GM18873 (cell line): ENCODE data around the gene TUBGCP2.

Experiments used
- ATAC-seq: cut with Tn5 transposase; IDR thresholded peaks from one replicate; pipeline ENCODE4 v1.9.1; 2021; ENCODE audit warnings: mild to moderate bottlenecking, moderate library complexity, moderate number of reproducible peaks; ENCODE audit not compliant: unreplicated experiment, low FRiP score

Gene TUBGCP2

GRCh38 chr10:133251388-133252222 lies 57.1 kb downstream of the TUBGCP2 start:
- no peak for ATAC-seq

- no peak for ATAC-seq
Measured at GRCh38 chr10:133249975-133250754, 58.5 kb downstream of the TUBGCP2 start.

DNA sequence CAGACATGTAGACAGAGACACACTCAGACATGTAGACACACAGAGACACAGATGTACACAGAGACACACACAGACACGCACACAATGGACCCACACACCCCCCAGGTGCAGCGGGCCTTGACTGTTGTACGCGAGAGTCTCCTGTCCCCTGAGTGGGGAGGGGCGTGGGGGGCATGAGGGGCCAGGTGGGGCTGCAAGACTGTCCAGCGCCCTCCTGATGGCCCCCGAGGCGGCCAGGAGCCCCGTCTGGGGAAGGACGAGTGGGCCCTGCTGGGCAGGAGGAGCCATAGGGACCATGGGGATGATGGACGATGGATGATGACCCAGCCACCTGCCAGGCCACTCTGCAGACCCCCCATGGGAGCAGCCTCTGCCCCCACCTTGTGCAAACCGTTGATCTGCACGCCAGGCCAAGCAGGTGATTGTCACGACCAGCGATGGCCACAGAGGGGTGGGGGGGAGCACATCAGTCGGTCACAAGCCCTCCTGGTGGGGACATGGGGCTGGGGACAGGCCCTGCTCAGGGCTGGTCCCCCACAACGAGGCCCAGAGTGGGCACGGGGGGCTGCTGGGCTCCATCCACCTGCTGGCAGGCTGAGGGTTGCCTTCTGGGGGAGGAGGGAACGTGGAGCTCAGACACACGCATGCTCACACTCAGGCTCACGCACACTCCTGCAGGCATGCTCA lies 59.4 kb downstream of the TUBGCP2 start:
- no peak for ATAC-seq

- no peak for ATAC-seq
Measured at GRCh38 chr10:133248334-133248715, 60.3 kb downstream of the TUBGCP2 start.

DNA sequence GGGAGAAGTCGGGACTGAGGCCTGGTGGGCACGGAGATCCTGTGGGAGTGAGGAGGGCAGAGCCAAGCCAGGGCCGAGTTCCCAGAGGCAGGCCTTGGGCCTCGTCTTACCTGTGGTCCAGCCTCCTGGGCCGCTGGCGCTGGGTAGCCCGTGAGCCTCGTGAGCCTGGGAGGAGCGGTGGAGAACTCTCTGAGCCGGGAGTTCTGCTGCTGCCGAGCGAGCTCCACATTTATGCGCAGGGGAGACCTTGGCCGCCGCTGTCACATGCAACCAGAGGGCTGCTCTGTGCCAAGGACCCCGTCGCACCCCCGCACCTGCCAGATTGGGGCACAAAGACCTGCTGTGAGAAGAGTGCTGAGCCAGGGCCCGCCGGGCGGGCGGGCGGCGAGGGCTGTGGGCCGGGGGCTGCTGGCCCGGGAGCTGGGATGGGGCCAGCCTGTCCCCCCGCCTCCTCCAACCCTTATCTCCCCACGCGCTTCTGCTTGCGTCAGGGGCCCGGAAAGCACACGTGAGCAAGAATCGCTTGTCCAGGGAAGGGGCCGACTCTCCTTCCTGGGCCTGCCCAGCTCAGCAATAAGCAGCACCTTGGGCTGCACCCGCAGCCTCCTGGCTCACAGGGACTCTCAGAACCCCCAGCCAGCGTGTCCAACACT lies 60.9 kb downstream of the TUBGCP2 start:
- no peak for ATAC-seq

DNA sequence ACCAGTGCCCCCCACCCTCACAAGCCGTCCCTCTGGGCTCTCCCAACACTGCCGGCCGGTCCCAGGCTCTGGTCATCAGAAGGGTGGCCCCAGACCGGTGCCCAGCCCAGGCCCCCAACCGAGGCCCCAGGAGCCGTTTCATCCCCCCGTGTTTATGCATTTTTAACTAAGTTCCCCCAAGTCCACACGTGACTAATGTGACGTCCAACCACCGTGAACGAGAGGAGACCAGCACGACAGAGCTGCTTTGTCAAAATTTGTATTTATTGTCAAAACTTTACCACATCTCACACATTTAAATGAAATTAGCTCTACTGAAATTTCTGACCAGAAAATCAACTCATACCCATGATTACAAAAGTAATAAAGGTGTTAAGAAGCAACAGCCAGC lies 62.4 kb downstream of the TUBGCP2 start:
- no peak for ATAC-seq

GRCh38 chr10:133245439-133246235 lies 63.0 kb downstream of the TUBGCP2 start:
- no peak for ATAC-seq

GRCh38 chr10:133243593-133243992 lies 65.1 kb downstream of the TUBGCP2 start:
- ATAC-seq, result no peak

DNA sequence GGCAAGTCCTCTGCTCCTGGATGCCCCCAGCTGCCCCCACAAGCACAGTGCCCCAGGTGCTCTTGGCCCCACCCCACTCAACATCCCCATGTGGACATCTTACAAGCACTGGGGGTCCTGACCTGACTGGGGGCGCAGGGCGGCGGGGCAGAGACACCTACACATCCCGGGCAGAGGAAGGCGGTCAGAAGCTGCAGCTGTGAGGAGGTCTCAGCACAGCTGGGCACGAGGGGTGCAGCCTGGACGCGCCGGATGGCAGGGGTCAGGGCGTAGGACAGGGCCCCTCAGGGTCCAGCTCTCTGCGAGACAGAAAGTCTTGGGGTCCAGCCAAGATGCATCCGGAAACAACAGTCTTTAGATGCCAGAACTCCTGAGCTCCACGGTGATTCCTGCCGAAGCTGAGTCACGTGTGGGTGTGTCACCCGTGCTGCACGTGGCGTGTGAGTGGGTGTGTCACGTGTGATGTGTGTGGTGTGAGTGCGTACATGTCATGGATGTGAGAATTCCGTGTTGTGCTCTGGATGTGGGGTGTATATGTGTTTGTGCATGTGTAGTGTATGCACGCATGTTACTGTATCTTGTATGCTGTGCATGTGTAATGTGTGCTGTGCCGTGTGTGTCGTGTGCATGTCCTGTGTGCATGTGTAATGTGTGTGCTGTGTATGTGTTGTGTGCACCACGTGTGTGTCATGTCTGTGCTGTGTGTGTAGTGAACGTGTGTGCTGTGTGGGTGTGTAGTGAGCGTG lies 65.9 kb downstream of the TUBGCP2 start:
- no peak for ATAC-seq

GRCh38 chr10:133241501-133242205 lies 67.0 kb downstream of the TUBGCP2 start:
- no peak for ATAC-seq

DNA sequence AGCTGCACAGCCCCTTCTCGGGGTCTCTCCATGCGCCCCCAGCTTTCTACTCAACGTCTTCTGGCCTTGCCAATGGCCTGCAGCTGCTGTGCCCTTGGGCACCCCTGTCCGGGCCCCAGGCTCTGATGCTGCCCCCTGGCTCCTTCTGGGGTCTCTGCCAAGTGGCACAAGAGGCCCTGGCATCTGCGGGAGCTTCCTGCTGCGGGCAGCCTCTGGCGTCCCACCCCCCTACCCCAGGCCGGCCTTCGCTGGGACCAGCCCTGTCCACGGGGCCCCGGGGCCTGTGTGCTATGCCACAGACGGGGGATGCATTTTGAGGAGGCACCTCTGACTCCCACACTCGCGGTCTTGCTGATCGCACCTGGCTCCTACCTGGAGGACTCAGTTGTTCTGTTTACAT lies 68.7 kb downstream of the TUBGCP2 start:
- ATAC-seq, result no peak

DNA sequence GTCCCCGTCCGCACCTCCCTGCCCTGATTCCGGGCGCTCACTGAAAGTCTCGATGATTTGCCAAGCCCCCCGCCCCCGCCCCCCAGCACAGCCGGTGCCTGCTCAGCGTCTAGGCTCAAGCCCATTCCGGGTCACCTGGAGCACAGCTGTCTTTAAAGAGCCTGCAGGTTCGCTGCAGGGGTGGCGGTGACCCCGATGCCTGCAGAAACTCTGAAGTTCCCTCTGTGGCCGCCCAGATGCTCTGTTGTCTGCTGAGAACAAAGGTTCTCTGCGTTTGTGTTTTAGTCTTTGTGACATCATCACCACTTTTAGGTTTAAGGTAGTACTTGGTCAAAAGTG lies 70.2 kb downstream of the TUBGCP2 start:
- no peak for ATAC-seq

DNA sequence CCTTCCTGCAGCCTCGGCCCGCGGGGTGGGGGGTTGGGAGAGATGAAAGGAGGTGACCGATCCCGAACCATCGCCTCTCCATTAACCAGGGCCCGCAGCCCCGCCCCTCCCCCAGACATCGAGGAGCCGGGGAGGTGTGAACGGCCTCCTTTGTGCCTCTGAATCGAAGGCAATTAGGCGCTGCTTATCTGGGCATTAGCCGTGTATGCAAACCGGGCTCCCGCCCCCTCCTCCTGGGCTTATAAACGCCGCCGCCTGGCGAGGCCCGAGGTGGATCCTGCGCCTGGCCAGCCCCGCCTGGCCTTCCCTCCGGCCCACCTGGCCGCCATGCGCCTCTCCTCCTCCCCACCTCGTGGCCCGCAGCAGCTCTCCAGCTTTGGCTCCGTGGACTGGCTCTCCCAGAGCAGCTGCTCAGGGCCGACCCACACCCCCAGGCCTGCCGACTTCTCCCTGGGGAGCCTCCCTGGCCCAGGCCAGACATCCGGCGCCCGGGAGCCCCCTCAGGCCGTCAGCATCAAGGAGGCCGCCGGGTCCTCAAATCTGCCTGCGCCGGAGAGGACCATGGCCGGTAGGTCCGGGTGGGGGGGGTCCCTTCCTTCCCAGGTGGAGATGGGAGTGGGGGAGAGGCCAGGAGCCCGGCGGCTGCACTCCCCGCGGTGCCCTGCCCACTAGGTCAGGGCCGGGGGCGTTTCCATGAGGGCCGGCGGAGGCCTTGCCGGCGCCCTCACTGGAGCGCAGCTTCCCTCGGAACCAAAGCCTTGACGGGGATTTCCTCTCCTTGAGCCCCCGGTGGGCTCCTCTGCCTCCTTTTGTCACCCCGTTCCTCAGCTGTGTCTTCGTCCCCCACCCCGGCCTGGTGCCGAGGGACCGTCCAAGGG lies 70.8 kb downstream of the TUBGCP2 start, which contains the start of gene VENTX:
VENTX (plus strand) TSS at position 268 of the 878 bp plus-strand sequence; CDS start at position 328, 60 bp downstream.
- ATAC-seq, result no peak

DNA sequence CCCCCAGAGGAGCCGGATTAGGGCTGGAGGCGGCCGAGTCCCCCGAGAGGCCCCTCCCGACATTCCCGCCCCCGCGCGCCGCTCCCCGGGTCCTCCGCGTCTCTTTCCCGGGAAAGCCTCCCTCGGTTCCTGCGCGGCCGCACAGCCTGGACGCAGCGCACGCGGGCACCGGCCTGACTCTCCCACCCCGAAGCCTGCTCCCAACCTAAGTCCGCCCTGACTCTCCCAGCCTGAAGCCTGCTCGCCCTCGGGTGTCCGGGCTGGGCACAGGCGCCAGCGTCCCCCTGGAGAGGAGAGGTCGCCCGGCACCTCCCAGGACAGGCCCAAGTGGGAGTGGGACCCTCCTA lies 71.5 kb downstream of the TUBGCP2 start:
- no peak for ATAC-seq

DNA sequence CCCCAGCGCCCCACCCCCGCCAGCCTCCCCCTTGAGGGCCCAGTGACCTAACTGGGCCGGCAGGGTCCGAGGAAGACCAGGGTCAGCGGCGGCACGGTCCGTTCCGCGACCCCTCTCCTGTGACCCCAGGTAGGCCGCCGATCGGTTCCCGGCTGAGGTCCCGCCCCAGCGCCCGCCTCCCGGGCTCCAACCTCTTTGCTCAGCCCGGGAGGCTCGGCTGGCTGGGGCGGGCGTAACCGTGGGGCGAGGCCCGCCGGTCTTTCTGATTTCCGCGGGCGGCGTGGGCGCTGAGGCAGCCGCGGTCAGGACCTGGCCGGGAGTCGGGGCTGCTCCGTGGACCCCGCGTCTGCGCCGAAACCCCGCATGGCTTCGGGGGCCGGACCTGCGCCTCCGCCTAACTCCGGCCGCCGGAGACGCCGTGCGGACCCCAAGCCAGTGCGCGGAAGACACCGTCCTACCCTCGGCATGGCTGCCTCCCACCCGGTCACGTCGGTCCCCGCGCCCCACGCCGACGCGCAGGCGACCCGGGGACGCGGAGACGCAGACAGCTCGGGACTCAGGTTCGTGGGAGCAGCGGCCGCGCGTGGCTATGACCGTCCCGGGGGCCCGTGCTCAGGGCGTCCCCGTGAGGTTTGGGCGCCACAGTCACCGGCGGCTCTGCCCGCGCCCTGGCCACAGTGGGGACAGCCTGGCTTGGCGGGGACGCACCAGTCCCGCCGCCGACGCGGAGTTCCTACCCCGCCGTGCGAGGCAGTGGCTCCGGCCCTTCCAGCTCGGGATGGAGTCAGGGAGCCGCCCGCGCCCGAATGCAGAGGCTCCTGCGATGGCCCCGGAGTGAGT lies 72.1 kb downstream of the TUBGCP2 start:
- no peak for ATAC-seq

DNA sequence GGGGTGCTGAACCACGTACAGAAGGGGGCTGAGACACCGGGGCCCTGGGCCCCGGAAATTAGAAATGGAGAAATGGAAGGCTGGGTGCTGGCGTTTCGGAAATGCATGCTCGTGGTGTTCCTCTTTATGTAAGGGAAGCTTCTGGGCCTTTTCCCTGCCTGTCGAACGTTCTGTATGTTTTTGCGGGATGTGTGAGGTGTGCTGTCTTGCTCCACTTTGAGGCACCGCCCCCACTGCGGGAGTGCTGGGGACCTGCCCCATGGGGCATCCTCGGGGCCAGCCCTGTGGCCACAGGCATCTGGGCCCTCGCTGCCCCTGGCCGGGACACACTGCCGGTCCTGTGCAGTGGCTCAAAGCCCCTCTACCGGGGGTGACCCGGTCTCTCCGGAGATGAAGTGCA lies 72.7 kb downstream of the TUBGCP2 start:
- ATAC-seq, result no peak
